ENCODE results near the gene FCHSD2. TPM values are rescaled to one million over a fixed set of nuclear protein-coding genes. Genes with fewer than 3 reads are reported as not detected.

The FCHSD2 gene
- total RNA-seq, 2 experiments from 2014 or later: 29.2 to 30.8 TPM

DNA sequence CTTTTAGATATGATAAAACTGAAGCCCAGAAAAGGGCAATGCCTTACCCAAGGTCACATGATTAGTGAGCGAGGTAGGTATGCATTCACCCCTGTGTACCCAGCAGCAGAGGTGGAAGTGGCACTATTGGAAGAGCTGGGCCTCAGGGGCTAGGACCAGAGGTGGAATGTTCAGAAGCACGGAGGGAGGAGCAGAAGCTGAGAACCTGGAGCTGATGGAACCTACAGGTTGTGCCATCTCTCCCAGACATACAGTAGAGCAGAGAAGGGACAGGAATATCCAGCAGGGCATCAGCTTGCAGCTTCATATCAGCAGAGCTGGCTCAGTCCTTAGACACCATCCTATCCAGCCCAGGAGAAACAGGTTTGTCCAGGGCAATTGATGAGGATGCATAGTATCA is 14.6 kb upstream of the FCHSD2 start:
- CTCF ChIA-PET: interaction anchor here (0.8 to 1.0 kb wide), 2 partner anchors 13 to 14 kb away, joined by 3 read pairs; partner anchors contain the start of gene FCHSD2
- POLR2A ChIA-PET: interaction anchor here (0.7 kb wide), 1 partner anchor 14 kb away, joined by 3 read pairs; the partner anchor contains the start of gene FCHSD2

DNA sequence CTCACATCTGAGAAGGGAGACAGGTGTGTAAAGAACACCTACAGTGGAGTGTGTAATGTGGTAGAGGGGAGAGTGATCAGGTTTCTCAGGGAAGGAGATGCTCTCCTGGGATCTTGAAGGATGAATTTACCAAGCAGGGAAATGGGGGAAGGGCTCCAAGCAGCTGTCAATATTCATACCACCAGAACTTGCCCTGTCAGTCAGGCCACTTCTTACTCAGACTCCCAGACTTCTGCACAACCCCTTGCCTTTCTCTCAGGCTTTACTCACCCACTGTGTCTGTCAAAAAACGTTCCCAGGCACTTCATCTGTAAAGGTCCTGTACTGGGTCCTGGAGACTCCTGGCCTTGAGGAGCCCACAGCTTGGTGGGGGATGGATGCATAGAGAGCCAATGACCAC is 14.0 kb upstream of the FCHSD2 start:
- POLR2A ChIA-PET: interaction anchor here (0.6 to 0.7 kb wide), 2 partner anchors 14 to 30 kb away, joined by 3 to 5 read pairs; partner anchors contain the start of gene FCHSD2
- CTCF ChIA-PET: interaction anchor here (0.7 to 1.0 kb wide), 3 partner anchors 13 to 197 kb away, joined by 3 read pairs; partner anchors contain the start of gene FCHSD2

DNA sequence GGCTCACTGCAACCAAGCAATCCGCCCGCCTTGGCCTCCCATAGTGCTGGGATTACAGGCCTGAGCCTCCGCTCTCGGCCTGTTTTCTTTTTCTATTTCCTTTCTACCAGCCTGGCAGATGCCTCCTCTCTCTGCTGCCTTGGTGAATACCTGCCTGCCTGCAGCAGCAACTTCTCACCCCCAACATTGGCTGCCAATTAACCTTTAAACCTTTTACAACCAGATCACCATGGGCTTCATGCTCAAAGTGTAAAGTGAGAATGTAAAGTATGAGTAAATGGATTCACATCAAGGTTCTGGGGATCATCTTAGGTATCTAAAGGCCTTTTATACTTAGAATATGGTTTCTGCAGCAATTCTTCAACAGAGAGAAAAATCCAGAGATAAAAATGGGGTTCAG is 13.0 kb upstream of the FCHSD2 start:
- CTCF ChIA-PET: interaction anchor here (0.7 kb wide), 2 partner anchors 144 to 1348 kb away, joined by 4 read pairs; no protein-coding TSS in a partner anchor
- POLR2A ChIA-PET: no interaction called here

DNA sequence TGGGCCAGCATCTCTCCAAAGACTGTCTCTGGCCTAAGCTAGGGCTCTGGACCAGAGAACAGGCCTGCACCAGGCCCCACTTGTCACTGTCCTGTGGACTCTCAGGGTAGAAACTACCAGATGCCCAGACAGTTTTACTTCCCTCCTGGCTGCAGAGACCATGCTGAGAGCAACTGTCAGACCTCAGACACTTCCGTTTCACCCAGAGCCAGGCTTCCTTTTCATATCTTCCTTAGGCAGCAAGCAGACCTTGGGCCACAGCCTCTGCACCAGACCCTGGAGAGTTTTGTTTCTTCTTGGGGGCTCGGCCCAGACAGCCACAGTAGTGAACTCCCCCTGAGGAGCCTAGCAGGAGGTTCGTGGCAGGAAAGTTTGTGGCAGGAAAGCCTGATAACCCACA is 12.1 kb upstream of the FCHSD2 start:
- POLR2A ChIA-PET: interaction anchor here (0.9 kb wide), 1 partner anchor 12 kb away, joined by 3 read pairs; the partner anchor contains the start of gene FCHSD2

DNA sequence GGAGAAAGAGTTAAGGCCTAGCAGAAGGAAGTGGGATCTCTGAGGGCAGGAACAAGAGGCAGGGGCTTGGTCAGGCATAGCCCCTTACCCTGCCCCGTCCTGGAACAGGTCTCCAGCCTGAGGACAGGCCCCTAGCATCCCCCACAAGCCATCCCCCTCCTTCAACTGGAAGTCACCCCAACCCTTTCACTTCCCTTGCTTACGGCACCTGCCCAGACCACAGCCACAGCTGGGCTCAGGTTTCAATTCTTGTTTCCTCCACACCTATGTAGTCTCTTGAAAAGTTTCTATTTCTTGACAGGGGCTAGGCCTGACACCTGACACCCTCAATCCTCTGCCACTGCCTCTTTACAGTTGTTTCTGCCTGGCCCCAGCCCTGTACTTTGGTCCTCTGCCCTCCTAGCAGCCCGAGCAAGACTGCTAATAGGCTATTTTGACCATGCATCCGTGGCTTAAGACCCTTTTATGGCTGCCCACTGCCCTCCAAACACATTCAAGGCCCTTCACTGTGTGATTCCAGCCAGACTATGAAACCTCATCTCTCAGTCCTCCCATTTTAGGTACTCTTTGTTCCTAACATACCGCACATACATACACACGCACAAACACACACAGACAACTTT is 10.9 kb upstream of the FCHSD2 start:
- ChIA-PET POLR2A (interaction anchor here (0.6 kb wide), 1 partner anchor 10 kb away, joined by 6 read pairs; no protein-coding TSS in a partner anchor), CTCF (interaction anchor here (0.7 to 3.1 kb wide), 3 partner anchors 10 to 226 kb away, joined by 3 to 16 read pairs (median 6); no protein-coding TSS in a partner anchor)

More for the DNA sequence above, 12.1 kb upstream of the FCHSD2 start:
- CTCF ChIA-PET: interaction anchor here (3.1 kb wide), 1 partner anchor 11 kb away, joined by 16 read pairs; no protein-coding TSS in a partner anchor

DNA sequence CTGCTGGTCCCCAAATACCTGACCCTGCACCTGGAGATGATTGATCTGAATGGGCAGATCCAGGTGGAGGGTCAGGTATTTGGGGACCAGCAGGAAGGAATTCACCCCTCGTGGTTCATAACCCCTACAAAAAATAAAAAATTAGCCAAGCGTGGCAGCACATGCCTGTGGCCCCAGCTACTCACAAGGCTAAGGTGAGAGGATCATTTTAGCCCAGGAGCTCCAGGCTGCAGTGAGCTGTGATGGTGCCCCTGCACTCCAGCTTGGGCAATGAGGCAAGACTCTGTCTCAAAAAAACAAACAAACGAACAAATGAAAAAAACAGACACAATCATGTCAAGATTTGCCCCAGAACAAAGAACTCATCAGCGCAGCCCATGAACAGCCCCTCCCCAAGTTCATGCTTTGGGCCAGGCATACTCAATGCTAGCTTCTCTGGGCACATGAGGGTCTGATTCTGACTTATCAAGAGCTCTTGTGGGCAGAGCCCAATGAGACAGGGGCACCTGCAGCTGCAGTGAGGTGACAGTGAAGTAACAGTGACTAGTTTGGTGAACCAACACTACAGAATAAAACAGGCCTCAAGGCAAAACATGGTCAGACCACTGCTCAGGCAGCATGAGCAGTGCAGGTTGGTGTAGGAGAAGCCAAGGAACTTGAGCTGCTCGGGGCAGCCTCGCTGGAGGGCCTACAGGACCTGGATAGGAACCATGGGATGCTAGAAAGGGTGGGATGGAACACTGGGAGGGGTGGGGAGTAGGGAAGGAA is 10.2 kb upstream of the FCHSD2 start:
- POLR2A ChIA-PET: interaction anchor here (0.6 kb wide), 1 partner anchor 9 kb away, joined by 6 read pairs; no protein-coding TSS in a partner anchor
- CTCF ChIA-PET: interaction anchor here (2.1 to 3.1 kb wide), 2 partner anchors 9 to 27 kb away, joined by 6 to 16 read pairs; no protein-coding TSS in a partner anchor

DNA sequence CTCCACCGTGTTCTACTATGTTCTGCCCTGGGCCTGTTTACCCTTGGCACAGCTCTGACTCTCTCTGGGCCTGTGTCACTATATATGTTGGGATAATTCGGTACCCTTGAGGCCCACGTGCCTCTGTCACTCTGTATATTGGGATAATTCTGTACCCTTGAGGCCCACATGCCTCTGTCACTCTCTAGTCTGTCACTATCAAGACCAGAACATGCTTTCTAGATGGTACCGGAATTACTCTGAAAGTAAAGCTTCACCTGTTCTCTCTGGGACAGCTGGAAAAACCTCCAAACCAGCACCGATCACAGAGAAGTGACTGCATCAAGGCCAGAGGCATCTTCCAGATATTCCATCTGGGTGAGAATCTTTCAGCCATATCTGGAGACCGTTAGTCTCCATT is 9.3 kb upstream of the FCHSD2 start:
- ChIA-PET POLR2A (interaction anchor here (0.7 kb wide), 1 partner anchor 9 kb away, joined by 3 read pairs; the partner anchor contains the start of gene FCHSD2), CTCF (interaction anchor here (0.5 to 3.1 kb wide), 2 partner anchors 8 to 122 kb away, joined by 3 to 16 read pairs; no protein-coding TSS in a partner anchor)

DNA sequence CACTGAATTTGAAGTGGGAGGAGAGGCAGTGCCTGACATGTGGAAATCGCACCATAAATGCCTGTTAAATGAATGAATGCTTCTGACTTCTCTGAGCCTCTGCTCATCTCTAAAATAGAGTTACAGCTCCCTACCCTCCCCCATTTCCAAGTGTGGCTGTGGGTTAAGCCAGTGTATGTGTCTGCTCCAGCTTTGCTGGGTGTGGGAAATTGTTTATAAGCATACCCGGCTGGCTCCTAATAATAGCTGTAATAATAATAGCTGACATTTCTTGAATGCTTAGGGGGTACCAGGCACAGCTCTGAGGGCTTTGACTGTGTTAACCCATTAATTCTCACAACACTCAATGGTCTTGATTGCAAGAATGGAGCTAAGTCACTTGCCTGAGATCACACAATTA is 7.0 kb upstream of the FCHSD2 start:
- CTCF ChIA-PET: no interaction called here

DNA sequence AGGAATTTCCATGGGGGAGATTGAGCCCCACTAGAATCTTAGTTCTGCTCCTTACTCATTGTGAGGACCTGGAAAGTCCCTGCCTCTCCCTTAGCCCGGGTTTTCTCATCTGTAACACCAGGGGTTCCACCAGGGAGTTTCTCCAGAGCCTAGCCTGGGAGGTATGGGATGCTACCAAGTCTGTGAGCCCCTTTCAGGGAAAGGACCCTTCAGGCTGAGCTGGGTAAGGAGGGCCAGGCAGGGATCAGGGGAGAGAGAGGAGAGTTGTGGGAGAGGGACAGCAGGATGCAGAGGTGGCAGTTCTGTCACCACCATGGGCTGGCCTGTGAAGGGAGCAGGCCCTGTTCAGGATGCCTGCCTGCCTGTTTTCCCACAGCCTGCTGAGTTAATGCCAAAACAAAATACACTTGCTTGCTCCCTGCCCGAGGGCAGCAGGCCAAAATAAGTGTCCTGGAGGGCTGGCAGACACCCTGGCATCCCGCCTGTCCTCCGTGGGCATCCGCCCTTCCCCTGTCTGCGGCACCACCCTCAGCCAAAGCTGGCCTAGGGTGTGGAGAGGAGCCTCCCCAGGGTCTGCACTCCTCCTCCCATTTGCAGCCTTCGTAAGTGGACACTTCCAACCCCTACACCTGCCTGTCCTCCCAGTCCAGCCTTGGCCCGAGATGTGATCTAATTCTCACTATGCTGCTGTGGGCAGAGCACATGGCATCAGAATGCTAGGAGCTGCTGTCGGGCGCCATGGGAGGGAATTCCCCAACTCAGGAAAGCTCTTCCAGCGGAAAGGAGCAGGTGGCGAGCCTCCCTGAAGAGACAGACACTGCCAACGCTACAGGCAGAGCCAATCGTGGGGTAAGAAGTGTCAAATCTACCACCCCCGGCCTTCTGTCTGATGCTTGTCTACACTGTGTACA is 5.9 kb upstream of the FCHSD2 start:
- ChIA-PET POLR2A (no interaction called here), CTCF (no interaction called here)

More for the DNA sequence above, 7.0 kb upstream of the FCHSD2 start:
- POLR2A ChIA-PET: no interaction called here

DNA sequence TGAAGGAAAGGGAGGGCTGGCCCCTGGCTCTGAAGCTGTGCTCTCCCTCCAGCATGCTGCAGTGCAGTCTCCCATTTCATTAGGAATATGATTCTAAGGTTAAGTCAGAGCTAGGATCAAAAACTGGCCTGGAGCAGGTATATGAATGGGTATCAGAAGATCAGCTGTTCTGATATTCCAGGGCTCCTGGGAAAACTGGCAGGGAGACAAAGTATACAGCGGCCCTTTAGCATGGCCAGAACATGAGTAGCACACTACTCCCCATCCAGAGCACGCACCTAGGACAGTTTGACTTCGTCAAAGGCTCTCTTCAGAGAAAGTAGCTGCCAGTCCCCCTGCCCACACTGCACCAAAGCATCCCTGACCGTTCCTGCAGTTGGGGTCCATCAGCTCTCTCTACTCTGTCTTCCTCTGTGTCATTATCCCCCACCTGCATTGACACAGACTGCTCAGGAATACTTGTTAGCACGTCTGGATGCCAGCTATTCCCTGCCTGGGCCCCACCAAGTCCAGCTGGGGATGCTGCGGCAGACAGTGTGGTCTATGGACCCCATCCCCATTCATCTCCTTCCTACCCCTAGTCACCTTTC is 4.0 kb upstream of the FCHSD2 start:
- POLR2A ChIA-PET: no interaction called here
- CTCF ChIA-PET: interaction anchor here (1.0 to 1.2 kb wide), 2 partner anchors 10 to 330 kb away, joined by 3 read pairs; no protein-coding TSS in a partner anchor

DNA sequence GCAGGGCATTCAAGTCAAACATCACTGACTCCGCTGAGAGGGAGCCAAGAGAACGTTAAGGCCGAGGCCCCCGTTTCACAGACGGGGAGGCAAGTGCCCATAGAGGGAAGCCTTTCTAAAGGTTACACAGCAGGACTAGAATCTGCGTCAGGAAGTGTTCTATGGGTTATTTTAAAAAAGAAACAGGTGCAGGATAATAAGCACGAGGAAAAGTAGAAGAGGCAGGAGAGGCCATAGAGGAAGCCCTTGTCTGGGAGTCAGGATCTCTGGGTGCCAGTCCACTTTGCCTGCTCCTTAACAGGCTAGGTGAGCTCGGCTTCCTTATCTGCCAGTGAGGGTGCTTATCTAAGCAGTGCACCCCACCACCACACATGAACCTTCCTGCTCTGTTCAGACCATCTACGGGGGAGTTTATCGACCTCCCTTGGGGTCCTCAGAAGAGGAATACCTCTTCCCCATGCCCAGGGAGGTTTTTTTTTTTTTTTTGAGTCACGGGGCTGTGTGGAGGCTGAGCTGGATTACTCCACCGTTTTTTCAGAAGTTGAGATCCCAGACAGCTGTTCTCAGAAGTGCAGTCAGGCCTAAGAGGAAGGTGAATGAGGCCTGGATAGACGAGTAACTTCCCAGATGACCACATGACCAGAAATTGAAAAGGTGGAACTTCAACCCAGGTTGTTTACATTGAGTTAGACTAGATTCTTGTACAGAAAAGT is 1.2 kb upstream of the FCHSD2 start:
- CTCF ChIA-PET: interaction anchor here (1.0 to 2.0 kb wide), 4 partner anchors 10 to 162 kb away, joined by 3 to 16 read pairs (median 5); no protein-coding TSS in a partner anchor
- POLR2A ChIA-PET: interaction anchor here (0.7 to 1.0 kb wide), 5 partner anchors 9 to 636 kb away, joined by 3 to 7 read pairs (median 5); no protein-coding TSS in a partner anchor

DNA sequence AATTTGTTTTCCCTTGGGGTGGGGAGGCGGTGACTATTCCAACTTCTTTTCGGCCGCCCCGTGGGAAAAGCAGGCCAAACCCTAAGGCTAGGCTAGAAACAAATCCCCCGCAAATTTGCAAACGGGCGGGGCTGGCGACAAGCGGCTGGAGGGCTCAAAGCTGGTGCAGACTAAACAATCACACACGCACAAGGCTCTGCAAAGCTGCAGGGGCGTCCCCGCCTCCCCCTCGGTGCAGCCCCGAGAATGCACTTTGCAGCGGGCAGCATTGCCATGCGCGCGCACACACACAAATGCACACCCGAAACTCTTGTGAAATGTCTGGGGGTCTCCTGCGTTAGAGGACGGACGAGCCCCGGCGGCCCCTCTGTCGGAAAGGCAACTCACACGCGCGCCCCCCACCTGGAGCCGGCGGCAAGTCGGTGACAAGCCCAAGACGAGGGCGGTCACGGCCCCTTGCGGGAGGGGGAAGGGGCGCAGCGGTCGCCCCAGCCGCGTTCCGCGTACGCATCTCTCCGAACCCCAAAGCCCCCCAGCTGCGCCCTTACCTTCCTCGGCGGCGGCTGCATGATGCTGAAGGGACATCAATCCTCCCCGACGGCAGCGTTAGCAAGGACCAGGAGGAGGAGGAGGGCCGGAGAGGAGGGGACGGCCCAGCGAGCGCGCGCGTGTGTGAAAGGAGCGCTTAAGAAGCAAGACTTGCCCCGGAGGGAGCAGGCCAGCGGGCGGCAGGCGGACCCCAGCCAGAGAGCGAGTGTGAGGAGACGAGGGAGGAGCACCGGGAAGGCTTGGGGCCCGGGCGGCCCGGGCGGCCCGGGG is 600 bp downstream of the FCHSD2 start:
- ChIA-PET CTCF (interaction anchor here (0.7 to 1.4 kb wide), 4 partner anchors 16 to 270 kb away, joined by 3 to 6 read pairs (median 3); no protein-coding TSS in a partner anchor), POLR2A (interaction anchor here (0.8 to 1.0 kb wide), 4 partner anchors 9 to 328 kb away, joined by 3 to 7 read pairs (median 4); no protein-coding TSS in a partner anchor)

DNA sequence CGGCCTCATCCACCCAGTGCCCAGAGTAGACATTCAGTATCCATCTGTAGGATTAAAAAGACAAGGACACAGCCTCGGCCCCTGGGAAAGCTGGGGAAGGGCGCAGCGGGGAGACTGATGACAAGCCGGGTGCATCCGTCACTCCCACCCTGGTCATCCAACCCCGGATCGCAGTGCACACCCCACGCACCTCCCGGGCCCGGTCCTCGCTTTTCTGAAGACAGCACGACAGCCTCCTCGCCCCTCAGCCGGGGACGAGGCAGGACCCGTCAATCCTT is 1.1 kb downstream of the FCHSD2 start:
- ChIA-PET CTCF (no interaction called here), POLR2A (no interaction called here)

DNA sequence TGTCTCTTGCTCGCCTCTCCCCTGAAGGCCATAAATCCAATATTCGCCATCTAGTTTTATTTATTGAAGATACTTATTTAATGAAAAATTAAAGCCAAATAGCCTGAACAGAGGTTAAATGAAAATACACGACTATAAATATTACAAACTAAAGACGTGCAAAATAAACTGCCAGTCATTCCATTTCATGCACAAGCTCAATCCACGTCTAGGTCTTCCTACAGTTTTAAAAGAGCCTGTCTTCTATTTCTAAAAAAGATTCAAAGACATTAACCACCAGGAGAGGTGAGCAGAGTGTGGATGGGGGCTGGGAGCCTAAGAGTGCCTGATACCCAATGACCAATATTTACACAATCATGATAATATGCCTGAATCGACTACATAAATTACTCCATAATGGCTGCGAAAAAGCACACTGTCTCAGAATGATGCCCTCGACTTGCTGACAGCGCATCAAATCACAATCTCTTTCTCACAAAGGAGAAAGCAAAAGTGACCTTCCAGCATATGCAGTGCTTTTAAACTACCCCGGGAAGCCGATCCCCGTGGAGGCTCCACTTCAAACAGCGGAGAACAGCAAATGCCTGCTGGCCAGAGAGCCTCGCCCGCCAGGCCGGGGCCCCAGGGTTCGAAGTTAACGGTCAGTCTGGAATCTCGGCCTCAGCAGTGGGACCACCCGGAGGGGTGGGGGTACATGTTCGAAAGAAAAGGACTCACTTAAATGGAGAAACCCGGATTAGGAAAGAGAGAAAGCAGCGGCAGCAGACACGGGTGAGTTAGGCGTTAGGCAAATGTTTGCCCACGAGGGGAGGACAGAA is 1.7 kb downstream of the FCHSD2 start:
- ChIA-PET POLR2A (no interaction called here), CTCF (no interaction called here)

DNA sequence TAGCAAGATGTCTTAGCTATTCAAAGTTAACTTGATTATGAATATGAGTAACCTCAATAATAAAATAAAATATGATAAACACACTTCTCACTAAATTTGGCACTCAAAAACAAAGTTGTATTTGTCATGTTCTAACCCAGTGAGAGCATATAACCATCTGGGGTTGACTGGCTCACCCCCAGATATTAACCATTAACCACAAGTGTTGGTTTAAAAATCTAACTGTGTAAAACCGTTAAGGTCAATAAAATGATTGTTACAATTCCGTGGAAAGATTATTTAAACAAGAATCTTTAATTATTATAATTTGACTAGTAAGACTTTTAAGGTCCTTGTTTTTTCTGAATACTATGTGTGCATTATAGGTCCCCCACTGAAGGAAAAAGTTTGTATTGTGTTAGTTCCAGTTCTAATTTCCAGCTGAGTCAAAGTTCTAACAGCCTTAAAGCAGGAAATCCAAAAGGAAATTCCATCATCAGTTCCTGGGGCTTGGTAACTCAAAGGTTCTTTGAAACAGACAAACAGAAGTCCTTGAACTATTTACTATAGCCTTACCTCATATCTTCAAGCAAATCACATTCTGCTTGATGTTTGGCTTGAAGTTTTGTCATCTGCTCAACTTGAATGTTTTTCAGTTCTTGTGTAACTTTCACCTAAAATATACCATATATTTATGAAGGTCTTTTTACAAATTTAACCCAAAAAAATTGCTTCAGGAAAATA is 2.5 kb downstream of the FCHSD2 start:
- ChIA-PET POLR2A (no interaction called here), CTCF (no interaction called here)

DNA sequence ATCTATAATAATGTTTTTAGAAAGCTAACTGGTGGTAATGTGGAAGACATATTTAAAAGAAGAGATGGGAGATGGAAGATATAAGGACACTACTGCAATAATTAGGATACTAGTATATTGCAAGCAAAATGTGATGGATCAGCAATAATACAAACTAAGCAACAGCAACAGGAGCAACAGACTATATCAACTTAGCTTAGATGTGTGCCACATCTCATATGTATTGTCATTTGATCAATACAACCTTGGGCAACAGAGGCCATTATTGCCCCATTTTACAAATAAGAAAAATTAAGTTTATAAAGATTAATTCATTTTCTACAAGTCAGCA is 4.2 kb downstream of the FCHSD2 start:
- CTCF ChIA-PET: interaction anchor here (2.1 kb wide), 1 partner anchor 13 kb away, joined by 6 read pairs; no protein-coding TSS in a partner anchor
- POLR2A ChIA-PET: interaction anchor here (0.5 kb wide), 1 partner anchor 16 kb away, joined by 3 read pairs; no protein-coding TSS in a partner anchor

Data from activated CD8-positive, alpha-beta memory T cell treated with anti-CD3 and anti-CD28 coated beads for 36 hours (primary cell).